GM21723 (cell line): ENCODE data around the gene ADAMTS17.

ENCODE experiments used
- ATAC-seq: cut with Tn5 transposase; IDR thresholded peaks from one replicate; pipeline ENCODE4 v1.9.1; 2021; ENCODE audit warnings: mild to moderate bottlenecking, moderate library complexity; ENCODE audit not compliant: unreplicated experiment

The ADAMTS17 gene

DNA sequence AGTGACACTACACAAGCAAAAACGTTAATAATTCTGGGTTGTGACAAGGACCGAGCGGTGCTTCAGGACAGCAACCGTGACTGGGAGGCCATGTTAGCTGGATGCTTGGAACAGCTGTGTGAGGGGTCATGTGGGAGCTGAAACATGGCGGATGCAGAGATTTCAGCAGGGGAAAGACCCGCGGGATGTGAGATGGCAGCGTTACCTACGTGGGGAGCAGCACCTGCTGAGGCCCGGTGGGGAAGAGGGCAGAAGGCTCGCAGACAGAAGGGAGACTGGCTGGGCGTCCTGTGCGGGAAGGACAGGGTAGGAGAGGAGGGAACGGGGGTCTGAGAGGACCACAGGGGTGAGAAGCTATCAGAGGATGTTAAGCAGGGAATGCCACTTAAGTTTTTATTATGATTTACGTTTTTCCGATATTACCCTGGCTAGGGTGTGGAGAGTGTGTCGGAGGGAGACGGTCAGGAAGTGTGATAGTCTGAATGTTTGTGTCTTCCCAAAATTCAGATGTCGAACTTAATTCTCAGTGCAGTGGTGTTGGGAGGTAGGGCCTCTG, 379.7 kb downstream of the ADAMTS17 start:
- no peak for ATAC-seq

GRCh38 chr15:99961011-99961441, 380.7 kb downstream of the ADAMTS17 start:
- ATAC-seq, result no peak

DNA sequence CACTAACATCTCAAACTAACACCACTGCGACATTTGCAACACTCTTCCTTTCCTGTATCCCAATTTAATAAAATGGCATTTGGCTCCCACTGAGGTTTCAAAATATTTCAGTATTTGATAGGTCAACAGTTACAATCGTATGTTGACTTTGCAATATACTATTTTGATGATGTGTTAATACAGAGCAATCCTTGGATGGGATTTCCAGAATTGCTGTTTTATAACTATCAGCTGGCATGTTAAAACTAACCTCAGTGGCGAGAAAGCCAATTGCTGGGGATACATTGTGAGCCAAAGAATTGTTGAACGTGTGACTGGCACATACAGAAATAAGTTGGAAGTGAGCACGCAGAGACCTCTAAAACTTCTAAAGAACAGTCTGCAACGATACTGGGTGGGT, 382.4 kb downstream of the ADAMTS17 start:
- ATAC-seq, result no peak

DNA sequence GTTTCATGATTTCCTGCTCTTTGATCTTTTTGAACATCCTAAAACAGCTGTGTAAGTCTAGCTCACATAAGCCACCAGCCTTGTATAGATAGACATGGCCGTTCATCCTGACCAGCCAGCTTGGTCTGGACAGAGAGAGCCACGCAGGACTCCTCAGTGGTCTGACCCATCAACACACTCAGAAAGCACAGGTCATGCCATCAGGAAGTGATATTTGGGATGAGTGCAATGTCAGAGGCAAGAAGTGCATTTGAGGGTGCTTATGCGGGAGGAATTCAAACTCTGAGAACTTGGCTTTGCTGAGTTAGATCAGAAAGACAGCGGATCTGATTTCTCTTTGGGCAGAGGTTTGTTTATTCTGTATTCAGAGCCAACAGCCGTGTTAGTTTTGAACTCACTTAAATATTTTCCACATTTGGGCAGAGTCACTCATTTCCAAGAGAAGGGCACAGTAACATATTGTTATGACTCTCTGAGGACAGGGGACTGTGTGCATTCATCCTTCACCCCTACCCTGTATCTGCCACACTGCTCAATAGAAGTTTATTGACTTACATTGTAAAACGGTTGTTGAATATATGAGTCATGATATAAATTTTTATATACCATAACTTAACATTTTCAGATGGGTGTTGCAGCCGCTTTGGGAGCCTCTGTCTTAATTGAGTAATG, 383.2 kb downstream of the ADAMTS17 start:
- ATAC-seq, result no peak

- ATAC-seq, result no peak
Measured at GRCh38 chr15:99957642-99958013, 384.1 kb downstream of the ADAMTS17 start.

GRCh38 chr15:99956820-99957641, 384.7 kb downstream of the ADAMTS17 start:
- no peak for ATAC-seq

- no peak for ATAC-seq
Measured at GRCh38 chr15:99956022-99956775, 385.6 kb downstream of the ADAMTS17 start.

GRCh38 chr15:99955532-99955931, 386.2 kb downstream of the ADAMTS17 start:
- ATAC-seq, result no peak

DNA sequence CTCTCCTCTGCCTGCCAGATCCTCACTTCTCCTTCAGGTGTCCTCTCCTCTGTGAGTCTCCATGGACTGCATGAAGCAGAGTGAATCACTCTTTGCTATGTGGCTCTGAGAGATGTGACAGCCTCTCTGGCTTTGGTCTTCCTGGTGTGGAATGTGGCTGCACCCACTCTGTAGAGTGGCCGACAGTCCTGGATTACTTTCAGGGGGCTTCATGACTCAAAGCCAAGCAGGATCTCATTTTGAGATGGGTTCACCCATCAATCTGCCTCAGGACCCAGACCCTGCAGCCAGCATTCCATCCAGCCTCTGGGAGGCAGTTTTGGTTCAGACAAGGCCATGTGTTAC, 386.6 kb downstream of the ADAMTS17 start:
- no peak for ATAC-seq

DNA sequence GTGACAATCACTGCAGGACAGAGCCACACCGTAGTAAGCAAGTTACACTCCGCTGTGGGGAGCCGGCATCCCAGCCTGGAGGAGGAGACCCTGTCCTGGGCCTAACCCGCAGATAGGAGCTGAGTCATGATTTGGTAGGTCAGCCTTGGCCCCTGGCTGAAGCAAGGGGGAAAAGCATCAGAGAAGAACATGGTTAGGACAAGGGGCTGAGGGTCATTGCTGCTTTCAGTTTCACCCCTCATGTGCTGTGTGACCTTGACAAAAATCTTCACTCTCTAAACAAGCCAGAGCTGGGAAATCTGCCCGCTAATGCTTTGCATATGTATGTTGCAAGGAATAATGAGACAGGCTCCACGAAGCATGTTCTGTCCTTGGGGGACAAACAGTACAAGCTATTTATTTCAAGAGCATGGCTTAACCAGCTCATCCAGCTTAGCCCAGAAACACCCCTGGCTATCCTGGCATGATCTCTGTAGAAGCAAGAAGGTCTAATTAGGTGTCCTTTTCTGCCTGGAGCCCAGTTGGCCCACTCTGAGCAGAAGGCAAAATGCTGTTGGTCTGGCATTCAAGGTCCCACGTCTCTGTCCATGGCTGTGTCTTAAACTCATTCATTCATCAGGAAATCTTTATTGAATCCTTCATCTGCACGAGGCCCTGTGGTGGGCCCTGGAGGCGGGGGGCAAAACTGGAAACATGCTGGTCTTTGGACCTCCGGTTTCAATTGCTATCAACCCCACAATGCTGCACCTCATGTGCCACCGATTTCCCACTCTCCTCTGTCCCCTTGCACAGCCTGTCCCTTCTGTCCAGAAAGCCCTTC, 387.2 kb downstream of the ADAMTS17 start:
- ATAC-seq, result no peak

GRCh38 chr15:99953886-99954285, 387.9 kb downstream of the ADAMTS17 start:
- no peak for ATAC-seq

- ATAC-seq, result no peak
Measured at GRCh38 chr15:99951511-99951910, 390.3 kb downstream of the ADAMTS17 start.

GRCh38 chr15:99944131-99944530, 397.6 kb downstream of the ADAMTS17 start:
- ATAC-seq, result no peak

DNA sequence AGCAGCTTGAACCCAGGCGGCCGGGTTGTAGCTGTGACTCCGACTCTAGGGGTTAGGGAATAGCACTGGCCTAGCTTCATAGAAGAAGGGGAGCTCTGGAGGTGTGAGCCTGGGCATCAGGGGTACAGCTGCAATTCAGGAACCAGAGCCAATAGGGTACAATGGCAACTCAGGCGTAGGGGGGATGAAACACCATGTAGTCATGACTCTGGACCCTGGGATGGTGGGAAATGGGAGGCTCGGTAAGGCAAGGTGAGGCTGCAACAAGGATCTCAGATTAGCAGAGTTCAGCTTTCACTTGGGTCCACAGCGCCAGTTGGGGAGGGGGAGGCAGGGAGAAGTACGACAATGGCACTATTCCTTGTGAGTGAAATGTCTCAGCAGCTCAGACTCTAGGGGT, 398.3 kb downstream of the ADAMTS17 start:
- ATAC-seq, result no peak

- no peak for ATAC-seq
Measured at GRCh38 chr15:99932676-99933402, 408.9 kb downstream of the ADAMTS17 start.

DNA sequence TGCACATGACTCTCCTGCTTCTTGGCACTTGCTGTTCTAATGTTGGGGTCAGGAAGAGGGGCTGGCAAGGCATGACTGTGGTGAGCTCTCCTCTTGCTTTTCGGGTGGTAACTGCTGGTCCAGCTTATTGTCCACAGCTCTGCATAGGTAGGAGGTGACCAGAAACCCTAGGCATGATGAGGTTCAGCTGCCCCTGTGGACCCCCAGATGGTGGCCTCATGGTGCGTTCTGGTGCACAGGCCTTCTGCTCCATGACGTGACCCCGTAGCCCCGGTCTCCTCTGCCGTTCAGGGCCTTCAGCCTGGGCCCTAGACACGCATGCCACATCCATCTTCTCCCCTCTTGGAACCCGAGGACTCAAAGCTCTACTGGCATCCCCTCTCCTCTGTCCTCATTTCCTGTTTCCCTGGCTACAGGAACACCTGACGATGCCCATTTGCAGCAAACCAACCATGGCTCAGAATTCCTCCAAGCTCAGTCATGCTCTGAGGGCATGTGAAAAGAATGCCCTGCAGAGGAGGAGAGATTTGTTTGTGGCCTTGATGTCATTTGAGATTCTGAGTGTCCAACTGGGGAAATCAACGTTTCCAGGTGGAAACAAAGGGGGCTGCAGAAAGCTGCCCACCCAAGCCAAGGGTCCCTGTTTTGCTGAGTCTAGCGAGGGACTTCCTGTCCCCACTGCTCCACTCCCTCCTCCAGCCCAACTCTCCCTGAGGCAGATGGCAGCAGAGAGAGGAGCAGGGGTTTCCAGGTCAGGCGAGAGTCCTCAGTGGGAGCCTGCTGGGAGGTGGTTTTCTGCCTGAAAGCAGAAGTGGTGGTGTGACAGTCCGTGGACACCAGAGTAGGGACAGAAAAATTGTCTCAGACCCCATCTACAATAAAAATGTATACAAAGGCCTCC, 409.8 kb downstream of the ADAMTS17 start:
- no peak for ATAC-seq

- no peak for ATAC-seq
Measured at GRCh38 chr15:99930696-99931095, 411.1 kb downstream of the ADAMTS17 start.

- no peak for ATAC-seq
Measured at GRCh38 chr15:99929266-99929665, 412.5 kb downstream of the ADAMTS17 start.

- ATAC-seq, result peak; percentile 93
Measured at GRCh38 chr15:99928429-99928981, 413.3 kb downstream of the ADAMTS17 start.
